Adrenal gland (tissue), 5 donors: ENCODE data around the gene TWIST2.

ENCODE experiments used
- CTCF ChIP-seq, 6 experiments: fragments of 450-650 bp in 4 of 6; fragments of 200-600 bp in 2 of 6; sonication (generic) in 1 of 6; IDR thresholded peaks; 1 replicate in 5 of 6; 2 replicates in 1 of 6; pipeline versions ENCODE4 v1.5.1 to v1.8.0; 2016 to 2021; ENCODE audit warnings: antibody characterized with exemption in 6 of 6, mild to moderate bottlenecking in 2 of 6, moderate library complexity in 1 of 6
- POLR2A ChIP-seq, 2 donors: fragments of 450-650 bp; IDR thresholded peaks; one replicate each; pipeline ENCODE4 v1.6.1; 2017; ENCODE audit warnings: antibody characterized with exemption in 2 of 2, mild to moderate bottlenecking in 2 of 2, moderate library complexity in 1 of 2
- donor health status: DM: no; HTN: no; CAD: no.

GRCh38 chr2:238854246-238854645 is 6.4 kb downstream of the TWIST2 start:
- TF ChIP-seq CTCF (IDR thresholded peaks at IDR 0.05): no peak
- no peak for TF ChIP-seq POLR2A (IDR thresholded peaks at IDR 0.05)
